Measurements from ENCODE around the gene GSS.

DNA sequence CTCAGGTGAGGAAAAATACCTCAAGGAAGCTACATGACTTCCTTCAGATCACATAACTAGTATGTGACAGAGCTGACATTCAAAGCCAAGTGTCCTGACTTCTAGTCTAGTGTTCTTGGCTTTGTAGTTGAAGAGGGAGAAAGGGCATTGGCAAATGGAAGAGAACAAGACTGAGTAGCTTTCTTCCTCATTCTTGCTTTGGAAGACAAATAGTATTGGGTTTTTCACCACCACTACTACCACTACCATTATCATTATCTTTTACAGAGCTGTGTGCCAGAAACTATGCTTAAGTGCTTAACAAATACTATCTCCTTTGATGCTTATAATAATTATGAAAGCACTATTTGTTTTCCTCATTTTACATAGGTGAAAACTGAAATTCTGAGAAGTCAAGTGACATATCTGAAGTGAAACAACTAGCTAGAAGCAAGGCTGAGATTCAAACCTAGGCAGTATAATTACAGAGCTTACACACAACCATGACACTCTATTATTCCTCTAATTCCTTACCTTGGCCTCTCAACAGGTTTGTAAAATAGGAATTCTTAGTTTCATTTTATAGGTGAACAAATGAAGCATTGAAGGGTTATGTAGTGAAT, 72.4 kb downstream of the GSS start:
- TF ChIP-seq, protein P1, sequence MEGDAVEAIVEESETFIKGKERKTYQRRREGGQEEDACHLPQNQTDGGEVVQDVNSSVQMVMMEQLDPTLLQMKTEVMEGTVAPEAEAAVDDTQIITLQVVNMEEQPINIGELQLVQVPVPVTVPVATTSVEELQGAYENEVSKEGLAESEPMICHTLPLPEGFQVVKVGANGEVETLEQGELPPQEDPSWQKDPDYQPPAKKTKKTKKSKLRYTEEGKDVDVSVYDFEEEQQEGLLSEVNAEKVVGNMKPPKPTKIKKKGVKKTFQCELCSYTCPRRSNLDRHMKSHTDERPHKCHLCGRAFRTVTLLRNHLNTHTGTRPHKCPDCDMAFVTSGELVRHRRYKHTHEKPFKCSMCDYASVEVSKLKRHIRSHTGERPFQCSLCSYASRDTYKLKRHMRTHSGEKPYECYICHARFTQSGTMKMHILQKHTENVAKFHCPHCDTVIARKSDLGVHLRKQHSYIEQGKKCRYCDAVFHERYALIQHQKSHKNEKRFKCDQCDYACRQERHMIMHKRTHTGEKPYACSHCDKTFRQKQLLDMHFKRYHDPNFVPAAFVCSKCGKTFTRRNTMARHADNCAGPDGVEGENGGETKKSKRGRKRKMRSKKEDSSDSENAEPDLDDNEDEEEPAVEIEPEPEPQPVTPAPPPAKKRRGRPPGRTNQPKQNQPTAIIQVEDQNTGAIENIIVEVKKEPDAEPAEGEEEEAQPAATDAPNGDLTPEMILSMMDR (IDR thresholded peaks at IDR 0.05; ENCODE audit: low read length) = no peak
- no peak for TF ChIP-seq EZH2 (IDR thresholded peaks at IDR 0.05; ENCODE audit: borderline replicate concordance, low read length)

All from OCI-LY1 (cell line).